Measurements from ENCODE around the gene MYLK3.

The MYLK3 gene

GRCh38 chr16:46727184-46727583 is 21.0 kb downstream of the MYLK3 start:
- DNase-seq (ENCODE audit: low read depth) = no peak

DNA sequence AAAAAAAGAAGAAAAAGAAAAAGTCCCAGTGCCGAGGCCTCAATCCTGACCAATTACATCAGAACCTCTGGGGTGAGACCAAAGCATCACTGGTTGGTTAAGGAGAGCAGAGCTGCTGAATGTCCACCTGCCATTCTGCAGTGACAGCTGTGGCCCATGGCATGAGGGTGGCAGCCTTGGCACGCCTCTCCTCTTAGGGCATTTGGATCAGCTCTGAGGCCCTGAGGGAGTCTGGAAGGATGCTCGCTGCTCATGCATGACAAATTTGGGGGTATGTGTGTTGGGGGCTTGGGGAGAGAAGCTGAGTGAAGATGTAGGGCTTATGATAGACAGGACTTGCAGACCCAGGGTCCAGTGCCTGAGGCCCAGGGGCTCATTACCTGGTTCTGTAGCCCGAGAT is 26.3 kb downstream of the MYLK3 start:
- no peak for DNase-seq (ENCODE audit: low read depth)

- no peak for DNase-seq (ENCODE audit: low read depth)
Observed at GRCh38 chr16:46720619-46721018, 27.5 kb downstream of the MYLK3 start.

DNA sequence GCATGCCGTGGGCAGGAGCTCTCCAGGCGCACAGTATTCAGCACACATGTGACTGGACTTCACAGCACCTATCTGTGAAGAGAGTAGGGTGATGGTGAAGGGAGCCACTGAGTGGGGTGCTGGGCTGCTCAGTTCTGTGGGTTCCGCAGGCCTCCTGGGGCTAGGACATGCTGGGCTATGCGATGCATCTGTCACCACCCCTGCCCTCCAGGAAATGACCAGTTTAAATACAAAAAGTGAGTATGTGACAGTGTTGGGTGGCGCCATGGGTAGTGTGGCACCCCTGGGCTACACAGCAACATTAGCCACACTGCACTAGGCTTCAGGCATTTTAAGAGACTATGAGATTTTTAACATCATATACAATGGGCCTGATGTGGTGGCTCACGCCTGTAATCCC is 28.6 kb downstream of the MYLK3 start:
- DNase-seq (ENCODE audit: low read depth) = no peak

GRCh38 chr16:46718214-46718613 is 29.9 kb downstream of the MYLK3 start:
- no peak for DNase-seq (ENCODE audit: low read depth)

GRCh38 chr16:46717692-46718091 is 30.5 kb downstream of the MYLK3 start:
- no peak for DNase-seq (ENCODE audit: low read depth)

DNA sequence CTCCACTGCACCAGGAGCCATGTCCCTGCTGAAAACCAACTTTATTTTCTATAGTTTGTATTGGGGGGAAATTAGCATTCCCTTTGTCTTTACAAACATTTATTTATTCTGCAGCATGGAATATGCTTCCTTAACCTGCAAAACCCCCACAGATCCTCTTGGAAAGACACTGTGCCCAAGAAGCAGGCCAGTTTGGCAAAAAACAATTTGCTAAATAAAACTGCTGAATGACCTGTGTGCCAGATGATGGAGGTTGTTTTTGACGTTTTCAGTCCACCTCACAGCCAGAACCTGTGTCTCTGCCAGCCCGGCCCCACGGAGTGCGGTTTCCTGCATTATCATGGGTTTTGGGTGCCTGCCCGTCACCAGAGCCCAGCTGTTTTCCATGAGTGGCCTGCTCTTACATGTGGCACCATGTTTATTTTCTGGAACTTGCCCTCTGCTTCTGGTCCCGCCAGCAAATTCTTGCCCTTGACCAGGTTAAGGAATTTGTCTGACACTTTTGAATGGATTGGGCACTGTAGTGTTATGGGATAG is 32.3 kb downstream of the MYLK3 start:
- DNase-seq (ENCODE audit: low read depth) = no peak

DNA sequence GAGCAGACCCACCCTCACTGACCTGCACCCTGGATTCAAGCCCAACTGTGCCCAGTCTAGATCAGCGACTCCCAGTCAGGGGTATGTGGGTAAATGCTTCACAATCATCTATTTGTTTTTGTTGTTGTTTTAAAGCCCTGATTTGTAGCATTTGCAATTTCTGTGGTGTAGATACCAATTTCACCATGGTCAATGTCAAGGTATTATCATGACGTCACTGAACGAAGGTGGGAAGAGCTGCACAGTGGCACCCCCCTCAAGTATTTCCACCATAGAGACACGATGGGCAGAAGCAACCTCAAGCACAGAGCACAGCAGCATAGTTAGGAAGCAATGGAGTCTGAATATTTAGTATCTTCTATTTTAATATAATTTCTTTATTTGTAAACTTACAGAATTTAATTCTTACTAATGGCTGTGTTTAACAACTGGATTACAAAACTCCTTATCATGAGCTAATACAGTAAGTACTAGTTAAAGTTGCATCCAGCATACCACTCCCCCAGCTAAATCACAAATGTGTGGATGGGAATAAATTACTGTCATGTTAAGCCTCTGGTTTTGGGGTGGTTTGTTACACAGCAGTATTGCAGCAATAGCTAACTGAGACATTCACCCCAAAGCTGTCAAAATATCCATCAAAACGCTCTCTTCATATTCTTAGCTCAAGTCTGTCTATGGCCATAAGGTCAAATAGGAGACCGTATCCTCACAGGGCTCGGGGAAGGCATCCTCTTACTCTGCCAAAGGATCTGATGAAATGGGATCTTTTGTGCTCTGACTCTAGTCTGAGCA is 33.1 kb downstream of the MYLK3 start:
- DNase-seq (ENCODE audit: low read depth) = no peak

DNA sequence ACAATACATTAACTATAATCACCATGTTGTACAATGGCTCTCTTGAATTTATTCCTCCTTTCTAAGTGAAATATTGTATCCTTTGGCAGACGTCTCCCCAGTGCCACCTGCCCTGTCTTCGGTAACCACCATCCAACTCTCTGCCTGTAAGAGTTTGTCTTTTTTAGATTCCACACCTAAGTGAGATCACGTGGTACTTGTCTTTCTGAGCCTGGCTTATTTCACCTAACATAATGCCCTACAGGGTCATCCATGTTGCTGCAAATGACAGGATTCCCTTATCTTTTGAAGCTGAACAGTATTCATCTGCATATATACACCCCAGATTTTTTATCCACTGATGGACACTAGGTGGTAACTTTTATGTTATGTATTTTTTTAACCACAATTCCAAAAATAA is 34.5 kb downstream of the MYLK3 start:
- no peak for DNase-seq (ENCODE audit: low read depth)

- no peak for DNase-seq (ENCODE audit: low read depth)
Observed at GRCh38 chr16:46712911-46713310, 35.2 kb downstream of the MYLK3 start.

DNA sequence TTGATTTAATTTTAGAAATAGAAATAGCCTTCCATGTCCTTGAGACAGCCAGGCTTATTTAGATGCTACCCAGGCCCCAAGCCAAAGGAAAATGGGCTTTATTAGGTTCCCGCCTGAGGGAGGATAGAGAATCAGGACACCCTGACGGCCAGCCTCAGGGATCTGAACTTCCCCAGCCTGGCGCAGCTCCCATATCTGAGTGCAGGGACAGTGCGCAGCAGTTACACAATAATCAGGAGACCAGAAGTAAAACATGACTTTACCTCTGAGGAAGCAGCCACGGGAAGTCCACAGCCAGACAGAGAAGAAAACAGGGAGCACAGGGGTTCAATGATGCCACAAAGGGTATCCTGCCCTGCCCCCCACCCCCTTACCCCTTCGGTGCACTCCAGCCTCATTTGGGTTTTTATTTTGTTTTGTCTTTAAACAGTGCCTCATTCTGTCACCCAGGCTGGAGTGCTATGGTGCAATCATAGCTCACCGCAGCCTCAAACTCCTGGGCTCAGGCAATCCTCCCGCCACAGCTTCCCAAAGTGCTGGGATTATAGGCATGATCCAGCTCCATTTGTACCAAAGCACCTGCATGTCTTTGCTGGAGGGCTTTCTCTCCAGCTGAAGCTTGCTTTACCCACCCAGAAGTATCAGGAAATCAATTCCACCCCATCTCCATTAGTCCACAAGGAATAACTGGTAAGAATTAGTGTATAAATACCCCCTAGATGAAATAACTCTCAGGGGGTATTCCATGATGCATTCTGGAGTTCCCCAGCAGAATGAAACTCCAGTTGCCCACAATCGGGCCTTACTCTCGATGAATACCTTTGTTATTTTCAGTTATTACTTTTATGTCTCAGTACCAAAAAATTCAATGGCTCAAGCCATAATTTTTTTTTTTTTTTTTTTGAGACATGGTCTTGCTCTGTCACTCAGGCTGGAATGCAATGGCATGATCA is 36.8 kb downstream of the MYLK3 start:
- DNase-seq (ENCODE audit: low read depth) = no peak

GRCh38 chr16:46709469-46710005 is 38.6 kb downstream of the MYLK3 start:
- DNase-seq (ENCODE audit: low read depth) = no peak

- no peak for DNase-seq (ENCODE audit: low read depth)
Observed at GRCh38 chr16:46706642-46707041, 41.5 kb downstream of the MYLK3 start.

DNA sequence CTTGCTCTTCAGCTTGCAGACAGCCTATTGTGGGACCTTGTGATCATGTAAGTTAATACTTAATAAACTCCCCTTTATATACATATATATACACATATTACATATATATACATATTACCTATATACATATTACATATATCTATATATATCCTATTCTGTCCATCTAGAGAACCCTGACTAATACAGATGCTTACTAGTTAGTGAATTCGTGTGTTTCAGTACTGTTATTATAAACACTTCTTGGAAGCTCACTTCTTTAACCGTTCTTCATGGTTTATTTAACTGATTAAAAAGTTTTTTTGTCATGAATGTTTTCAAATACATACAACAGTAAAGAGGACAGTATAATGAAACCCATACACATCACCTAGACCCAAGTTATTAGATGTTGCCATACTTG is 46.1 kb downstream of the MYLK3 start:
- no peak for DNase-seq (ENCODE audit: low read depth)

- DNase-seq (ENCODE audit: low read depth) = no peak
Observed at GRCh38 chr16:46701615-46702014, 46.5 kb downstream of the MYLK3 start.

DNA sequence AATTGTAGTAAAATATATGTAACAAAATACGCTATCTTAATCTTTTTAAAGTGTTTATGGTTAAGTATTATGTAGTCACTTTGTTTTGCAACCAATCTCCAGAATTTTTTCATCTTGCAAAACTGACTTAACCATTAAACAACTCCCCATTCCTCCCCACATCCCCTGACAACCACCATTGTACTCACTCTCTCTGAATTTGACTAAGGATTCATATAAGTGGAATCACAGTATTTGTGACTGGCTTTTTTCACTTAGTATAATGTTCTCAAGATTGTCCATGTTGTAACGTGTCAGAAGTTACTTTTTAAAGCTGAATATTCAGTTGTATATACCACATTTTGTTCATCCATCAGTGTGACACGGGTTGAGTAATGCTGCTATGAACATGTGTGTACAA is 48.1 kb downstream of the MYLK3 start:
- no peak for DNase-seq (ENCODE audit: low read depth)

GRCh38 chr16:46696957-46697356 is 51.2 kb downstream of the MYLK3 start:
- no peak for DNase-seq (ENCODE audit: low read depth)

GRCh38 chr16:46695937-46696336 is 52.2 kb downstream of the MYLK3 start:
- DNase-seq (ENCODE audit: low read depth) = no peak

DNA sequence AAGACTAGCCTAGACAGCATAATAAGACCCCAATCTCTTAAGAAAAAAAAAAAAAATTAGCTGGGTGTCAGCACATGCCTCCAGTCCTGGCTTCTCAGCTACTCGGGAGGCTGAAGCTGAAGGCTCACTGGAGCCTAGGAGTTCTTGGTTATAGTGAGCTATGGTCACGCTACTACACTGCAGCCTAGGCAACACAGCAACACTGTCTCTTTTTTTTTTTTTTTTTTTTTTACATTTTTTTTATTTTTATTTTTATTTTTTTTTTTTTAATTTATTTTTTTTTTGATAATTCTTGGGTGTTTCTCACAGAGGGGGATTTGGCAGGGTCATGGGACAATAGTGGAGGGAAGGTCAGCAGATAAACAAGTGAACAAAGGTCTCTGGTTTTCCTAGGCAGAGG is 54.5 kb downstream of the MYLK3 start:
- no peak for DNase-seq (ENCODE audit: low read depth)

DNA sequence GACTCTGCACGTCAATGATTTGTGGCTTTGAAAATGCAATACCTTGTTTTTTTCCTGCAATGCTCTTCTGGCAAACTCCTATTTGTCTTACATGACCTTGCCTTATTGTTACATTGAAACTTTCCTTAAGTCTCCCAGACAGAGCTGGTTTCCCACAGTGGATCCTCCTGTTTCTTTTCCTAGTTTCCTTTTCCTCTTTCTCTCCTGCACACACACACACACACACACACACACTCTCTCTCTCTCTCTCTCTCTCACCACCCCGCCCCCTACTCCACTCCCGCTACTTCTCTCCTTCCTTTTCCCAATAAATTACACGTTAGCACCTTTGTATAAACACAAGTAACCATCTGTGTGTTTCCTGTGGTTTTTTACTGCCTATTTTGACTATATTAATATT is 56.4 kb downstream of the MYLK3 start:
- no peak for DNase-seq (ENCODE audit: low read depth)

DNA sequence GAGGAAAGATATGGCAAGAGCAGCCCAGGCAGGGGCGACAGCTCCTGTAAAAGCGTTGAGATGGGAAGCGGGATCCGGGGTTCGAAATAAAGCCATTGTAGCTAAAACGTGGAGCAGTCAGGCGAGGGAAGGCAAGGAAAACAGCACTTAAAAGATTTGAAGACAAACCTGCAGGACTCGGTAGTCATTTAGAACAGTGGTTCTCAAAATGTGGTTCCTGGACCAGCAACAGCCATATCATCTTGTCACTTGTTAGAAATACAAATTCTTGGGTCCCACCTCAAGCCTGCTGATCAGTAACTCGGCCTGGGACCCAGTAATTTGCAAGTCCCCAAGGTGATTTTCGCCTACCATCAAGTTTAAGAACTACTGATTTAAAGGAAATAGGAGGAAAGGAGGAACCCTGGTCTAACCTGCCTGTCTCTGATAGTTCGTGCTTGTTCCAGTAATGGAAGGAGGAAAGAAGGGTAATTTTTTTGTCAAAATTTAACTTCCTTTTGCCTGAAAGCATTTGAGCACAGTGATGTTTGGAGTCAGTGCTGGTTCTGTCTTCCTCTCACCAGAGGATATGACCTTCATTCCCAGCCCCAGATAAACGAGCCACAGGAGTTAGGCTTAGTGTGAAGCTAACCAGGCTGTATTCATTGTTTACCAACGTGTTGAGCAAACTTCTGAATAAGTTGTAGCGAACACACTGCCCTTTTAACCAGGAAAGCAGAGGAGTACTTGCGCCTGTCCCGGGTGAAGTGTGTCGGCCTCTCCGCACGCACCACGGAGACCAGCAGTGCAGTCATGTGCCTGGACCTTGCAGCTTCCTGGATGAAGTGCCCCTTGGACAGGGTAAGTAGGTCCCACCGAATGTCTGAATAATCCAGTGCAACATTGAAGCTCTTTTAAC is 57.6 kb downstream of the MYLK3 start:
- no peak for DNase-seq (ENCODE audit: low read depth)

All from GM04504 (cell line).